Endometrial microvascular endothelial cells (primary cell): ENCODE measurements around the gene TRAPPC2L. TPM values are rescaled to one million over a fixed set of nuclear protein-coding genes. Genes with fewer than 3 reads are reported as not detected.

ENCODE experiments used
- in situ Hi-C: cut with HindIII; loops from 2 replicates; pipeline ENCODE4 v1.10.0; 2017; ENCODE audit warnings: low sequenced_read_pairs, low pct_unique_long_range_greater_than_20kb; ENCODE audit errors: inconsistent ontology term
- total RNA-seq: library from RNA; depleted of rRNA; stranded (reverse); fragments of >200 nt; gene quantifications from one replicate; pipeline ENCODE4 v1.2.3, GENCODE V29; 2015; ENCODE audit errors: inconsistent ontology term

Gene TRAPPC2L
- total RNA-seq, 1 donor from 2014 or later, result 54.1 TPM

DNA sequence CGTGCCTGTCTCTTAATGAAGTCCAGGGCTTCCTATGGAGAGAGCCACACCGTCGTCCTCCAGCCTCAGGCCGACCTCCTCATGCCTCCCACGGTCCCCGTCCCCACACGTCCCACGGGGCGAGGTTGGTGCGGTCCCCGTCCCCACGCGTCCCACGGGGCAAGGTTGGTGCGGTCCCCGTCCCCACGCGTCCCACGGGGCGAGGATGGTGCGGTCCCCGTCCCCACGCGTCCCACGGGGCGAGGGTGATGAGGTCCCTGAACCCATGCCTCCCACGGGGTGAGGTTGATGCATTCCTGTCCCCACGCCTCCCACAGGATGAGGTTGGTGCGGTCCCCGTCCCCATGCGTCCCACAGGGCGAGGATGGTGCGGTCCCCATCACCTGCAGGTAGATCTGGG lies 21.1 kb upstream of the TRAPPC2L start:
- in situ Hi-C loops, result no loop called here

DNA sequence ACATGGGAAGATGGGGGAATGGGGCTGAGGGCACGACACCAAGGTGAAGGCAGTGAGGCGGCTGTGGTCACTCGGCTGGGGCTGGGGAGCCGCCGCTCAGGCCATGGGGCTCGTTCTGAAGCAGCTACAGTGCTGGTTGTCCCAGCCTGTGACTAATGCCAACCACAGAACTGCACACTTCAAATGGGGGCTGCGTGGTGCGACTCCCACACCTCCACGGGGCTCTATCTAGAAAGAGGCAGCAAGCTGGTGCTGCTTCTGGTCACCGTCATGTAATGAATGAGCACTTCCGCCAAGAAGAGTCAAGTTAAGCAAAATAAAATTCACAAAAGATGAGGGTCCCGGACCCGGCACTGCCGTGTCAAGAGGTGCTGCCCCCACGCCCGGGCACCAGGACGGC lies 20.1 kb upstream of the TRAPPC2L start:
- in situ Hi-C loops, result no loop called here

DNA sequence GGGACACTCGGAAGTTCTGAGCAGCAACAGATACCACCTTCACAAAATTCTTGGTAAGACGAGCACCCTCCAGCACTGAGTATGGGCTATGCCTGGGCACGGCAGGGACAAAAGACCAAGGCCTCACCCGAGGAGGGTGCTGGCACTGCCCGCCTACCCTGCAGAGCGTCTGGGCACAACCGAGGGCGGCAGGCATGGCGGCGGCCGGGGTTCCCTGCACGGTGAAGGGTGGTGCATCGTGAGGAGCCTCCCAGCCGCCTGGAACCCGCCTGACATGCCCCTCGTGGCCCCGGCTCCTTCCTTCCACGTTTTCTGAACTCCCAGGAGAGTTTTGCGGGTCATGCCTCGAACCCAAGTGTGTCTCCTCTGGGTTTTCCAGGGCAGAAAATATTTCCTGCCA lies 19.1 kb upstream of the TRAPPC2L start:
- in situ Hi-C loops, result no loop called here

- in situ Hi-C loops, result no loop called here
Measured at GRCh38 chr16:88838566-88838965, 18.4 kb upstream of the TRAPPC2L start.

DNA sequence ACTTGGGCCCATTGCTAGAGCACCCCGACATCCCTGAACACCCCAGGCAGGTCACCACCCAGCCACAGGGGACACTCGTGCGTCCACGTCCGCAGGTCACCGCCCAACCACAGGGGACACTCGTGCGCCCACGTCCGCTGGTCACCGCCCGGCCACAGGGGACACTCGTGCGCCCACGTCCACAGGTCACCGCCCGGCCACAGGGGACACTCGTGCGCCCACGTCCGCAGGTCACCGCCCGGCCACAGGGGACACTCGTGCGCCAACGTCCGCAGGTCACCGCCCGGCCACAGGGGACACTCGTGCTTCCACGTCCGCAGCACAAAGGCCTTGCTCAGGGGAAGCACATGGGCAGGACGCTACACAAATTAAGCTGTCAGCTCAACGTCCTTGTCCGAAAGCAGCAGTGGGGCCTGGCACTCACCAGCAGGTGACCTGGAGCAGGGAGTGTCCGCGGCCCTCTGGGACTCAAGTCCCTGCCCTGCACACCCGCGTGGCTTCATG lies 17.8 kb upstream of the TRAPPC2L start:
- in situ Hi-C loops, result no loop called here

- in situ Hi-C loops, result no loop called here
Measured at GRCh38 chr16:88839745-88840599, 17.0 kb upstream of the TRAPPC2L start.

- in situ Hi-C loops, result no loop called here
Measured at GRCh38 chr16:88840600-88841215, 16.2 kb upstream of the TRAPPC2L start.

DNA sequence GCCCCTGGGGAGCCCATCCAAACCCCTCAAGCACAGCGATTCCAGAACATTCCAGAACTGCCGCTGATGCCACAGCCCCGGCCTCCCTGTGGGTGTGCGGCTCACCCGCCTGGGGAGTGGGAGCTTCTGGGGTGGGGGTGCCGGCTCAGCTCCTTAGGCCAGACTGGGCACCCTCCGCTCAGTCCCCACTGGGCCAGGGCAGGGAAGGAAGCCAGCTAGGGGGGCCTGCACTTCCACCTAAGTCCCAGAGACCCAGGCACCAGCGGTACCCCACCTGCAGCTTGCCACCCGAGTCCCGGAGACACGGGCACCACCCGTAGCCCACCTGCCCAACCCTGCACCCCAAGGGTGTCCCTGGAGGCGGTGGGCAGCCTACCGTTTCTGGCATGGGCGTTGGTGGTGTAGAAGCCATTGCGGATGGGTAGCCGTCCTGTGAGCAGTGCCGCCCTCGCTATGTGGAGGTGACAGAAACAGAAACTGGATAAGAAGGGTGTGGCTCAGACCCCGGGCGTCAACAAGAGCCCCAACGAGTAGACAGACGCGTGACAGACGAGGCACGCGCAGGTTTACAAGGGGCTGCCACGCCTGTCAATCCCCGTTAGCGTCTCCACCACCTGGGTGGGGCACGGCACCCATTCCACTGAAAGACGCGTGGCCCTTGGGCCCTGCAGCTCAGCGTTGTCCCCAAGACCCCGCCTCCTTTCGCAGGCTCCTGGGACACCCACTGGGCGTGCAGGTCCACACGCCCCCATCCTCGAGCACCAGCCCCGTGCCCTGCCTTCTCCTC lies 15.2 kb upstream of the TRAPPC2L start:
- in situ Hi-C loops, result no loop called here

DNA sequence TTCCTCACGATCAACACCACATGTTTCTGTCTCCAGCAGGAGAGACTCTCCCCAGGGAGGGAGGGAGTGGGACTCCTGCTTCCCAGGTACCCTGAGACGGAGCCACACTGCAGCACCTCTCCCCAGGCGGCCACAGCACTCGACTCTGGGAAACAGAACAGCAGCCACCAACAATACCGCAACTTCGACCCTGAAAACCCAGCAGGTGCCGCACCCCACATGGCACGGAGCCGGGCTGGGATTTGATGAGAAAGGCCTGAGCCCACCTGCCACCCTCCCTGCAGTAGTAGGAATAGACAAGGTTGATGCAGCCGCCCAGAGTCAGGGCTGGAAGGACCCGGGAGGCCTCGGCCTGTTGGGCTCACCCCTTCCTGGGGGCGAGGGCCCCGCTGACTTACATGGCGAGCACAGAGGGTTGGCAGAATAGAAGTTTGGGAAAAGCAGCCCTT lies 14.6 kb upstream of the TRAPPC2L start:
- in situ Hi-C loops, result no loop called here

- in situ Hi-C loops, result no loop called here
Measured at GRCh38 chr16:88842806-88843205, 14.1 kb upstream of the TRAPPC2L start.

GRCh38 chr16:88843256-88843655 lies 13.7 kb upstream of the TRAPPC2L start:
- in situ Hi-C loops, result no loop called here

- in situ Hi-C loops, result no loop called here
Measured at GRCh38 chr16:88844419-88845036, 12.4 kb upstream of the TRAPPC2L start.

DNA sequence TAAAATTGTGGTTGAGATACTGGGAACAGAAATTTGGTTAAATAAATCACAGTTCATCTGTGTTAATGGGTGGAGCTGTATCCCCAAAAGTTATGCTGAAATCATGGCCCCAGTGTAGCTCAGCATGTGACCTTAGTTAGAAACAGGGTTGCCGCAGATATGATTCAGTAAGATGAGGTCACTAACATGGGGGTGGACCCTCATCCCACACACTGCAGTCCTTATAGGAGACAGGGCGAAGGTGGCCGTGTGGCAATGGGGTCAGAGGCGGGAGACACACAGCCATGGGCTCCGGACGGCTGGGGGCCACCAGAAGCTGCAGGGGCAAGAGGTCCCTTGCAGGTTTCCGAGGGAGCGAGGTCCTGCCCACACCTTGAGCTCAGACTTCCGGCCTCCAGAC lies 10.8 kb upstream of the TRAPPC2L start:
- in situ Hi-C loops, result no loop called here

DNA sequence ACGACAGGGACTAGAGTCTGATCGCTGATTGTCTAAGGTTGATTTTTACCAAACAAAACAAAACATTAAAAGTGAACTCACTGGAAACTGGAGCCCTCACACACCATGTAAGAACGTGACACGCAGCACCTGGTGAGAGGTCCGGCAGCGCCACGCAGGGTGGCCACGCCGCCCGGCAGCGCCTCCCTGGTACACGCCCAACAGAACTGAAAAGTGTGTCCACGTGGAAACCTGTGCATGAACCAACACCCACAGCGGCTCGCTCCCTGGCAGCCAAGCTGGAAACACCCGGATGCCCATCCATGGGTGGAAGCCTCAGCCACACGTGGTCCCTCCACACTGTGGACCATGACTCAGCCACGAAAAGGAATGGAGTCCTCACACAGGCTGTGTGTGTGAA lies 9.3 kb upstream of the TRAPPC2L start:
- in situ Hi-C loops, result no loop called here

DNA sequence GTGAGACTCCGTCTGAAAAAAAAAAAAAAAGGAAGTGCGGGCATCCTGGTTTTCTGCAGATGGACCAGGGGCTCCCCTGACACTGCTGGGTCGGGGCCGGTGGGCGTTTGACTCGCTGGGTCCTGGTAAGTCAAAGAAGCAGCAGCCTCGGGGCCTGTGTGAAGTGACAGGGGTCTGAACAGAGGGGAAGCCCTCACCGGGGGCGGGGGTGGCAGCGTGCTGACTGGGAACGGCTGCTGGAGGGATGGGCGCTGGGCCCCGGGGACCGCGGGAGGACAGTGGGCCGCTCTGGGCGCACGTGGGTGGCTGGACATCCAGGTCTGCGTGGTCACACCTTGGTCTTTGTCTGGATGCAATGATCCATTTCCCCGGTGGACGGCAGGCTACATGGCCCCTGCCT lies 8.4 kb upstream of the TRAPPC2L start:
- in situ Hi-C loops, result no loop called here

DNA sequence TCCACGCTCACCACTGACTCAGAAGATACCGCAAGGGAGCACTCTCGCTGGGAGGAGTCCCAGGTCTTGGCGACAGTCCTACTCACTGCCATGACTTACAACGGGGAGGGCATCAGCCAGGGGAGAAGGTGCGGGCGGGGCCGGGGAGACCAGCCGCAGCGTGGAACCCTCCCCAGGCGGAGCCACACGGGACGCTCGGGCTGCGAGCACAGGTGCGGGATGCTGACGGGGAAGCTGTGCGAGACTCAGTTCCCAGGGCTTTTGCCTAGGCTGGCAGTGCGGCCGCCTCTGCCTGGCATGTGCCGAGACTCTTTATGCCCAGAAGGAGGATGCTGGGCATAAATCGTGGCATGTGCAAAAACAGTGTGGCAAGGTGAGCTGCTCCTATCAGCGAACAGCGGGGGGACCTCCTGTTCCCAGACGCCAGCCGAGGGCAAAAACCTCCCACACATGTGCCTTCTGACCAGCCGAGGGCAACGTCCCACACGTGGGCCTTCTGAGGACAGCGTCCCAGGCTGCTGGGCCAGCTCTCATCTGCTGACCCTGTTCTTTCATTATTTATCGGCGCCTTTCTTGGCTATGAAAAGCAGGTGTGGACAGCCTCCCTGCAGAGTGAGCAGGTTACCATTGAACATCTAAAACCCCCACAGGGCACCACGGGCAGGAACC lies 6.3 kb upstream of the TRAPPC2L start:
- in situ Hi-C loops, result no loop called here

DNA sequence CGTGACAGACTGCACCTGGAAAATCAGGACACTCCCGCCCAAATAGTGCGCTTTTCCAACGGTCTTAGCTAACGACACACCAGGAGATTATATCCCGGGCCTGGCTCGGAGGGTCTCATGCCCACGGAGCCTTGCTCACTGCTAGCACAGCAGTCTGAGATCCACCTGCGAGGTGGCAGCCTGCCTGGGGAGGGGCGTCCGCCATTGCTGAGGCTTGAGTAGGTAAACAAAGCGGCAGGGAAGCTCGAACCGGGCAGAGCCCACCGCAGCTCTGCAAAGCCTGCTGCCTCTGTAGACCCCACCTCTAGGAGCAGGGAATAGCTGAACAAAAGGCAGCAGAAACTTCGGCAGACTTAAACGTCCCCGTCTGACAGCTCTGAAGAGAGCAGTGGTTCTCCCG lies 5.3 kb upstream of the TRAPPC2L start:
- in situ Hi-C loops, result no loop called here

DNA sequence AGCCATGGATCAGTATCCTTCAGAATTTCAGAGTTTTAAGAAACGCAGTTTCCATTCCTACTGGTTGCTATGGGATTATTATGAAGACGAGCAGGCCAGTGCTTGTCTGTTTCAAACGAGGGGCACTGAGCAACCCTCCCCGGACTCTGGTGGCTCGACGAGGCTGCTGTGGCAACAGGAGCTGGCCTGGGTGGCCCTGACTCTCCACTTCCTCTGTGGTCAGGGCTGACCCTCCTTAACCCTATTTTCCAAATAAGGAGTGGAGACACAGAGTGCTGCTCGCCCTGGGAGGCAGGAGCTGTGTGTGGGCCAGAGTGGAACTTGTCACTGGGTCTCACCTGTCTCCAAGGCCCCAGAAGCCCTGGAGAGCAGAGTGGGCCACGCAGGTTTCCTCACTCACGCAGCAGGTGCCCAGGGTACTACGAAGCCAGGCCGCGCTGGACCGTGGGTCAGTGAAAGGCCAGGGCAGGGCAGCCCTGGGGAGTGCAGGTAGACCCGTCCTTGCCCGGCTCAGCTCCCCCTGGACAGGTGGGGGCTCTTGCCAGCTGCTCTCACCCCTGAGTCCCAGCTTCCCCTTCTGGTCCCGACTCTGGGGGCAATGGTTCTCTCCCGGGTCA lies 3.5 kb upstream of the TRAPPC2L start:
- in situ Hi-C loops, result no loop called here
